K562 (cell line): ENCODE measurements around the gene BANP. TPM values are rescaled to one million over a fixed set of nuclear protein-coding genes. Genes with fewer than 3 reads are reported as not detected.

Experiments
- ATAC-seq: fragments of 200-7000 bp; cut with Tn5 transposase; 3 replicates; pipeline ENCODE4 v1.9.1; 2020; ENCODE audit warnings: moderate library complexity
- BruUV-seq: library from RNA; stranded (reverse); fragments of 400-500 nt; replicated peaks from 2 replicates; lab custom pipeline; 2021; lab: Mats Ljungman, UMichigan
- CTCF ChIA-PET: fragments of 300-600 bp; formaldehyde crosslinking; extraction: SDS; loops from one replicate; lab custom pipeline; 2021; ENCODE audit warnings: low intra/inter-chr PET ratio; lab: Yijun Ruan, JAX
- POLR2A ChIA-PET: fragments of 300-600, 350-650 bp; sonication (Branson Sonifier 250); formaldehyde crosslinking; extraction: SDS; loops from one replicate; lab custom pipeline; 2021; ENCODE audit warnings: antibody characterized with exemption, inconsistent platforms; lab: Yijun Ruan, JAX
- DNase-seq, 4 experiments: peaks; one replicate each; pipeline versions ENCODE4 v3.0.0 to v3.0.0-alpha.2; 2011 to 2018; ENCODE audit warnings: low spot score in 3 of 4, mixed read lengths in 3 of 4; ENCODE audit errors: extremely low read depth in 1 of 4
- FAIRE-seq: peaks from 2 replicates; lab custom pipeline; 2011; peaks lifted over from hg19 to GRCh38; lab: Jason Lieb, UNC
- H2AFZ ChIP-seq: 2 replicates; pipeline ENCODE4 v1.6.0; 2011; ENCODE audit warnings: low read depth, low read length, control low read depth, inconsistent platforms
- H3K27ac ChIP-seq: fragments of 200-600 bp; 3 replicates; pipeline ENCODE4 v1.8.0; 2011; ENCODE audit warnings: low read depth, mild to moderate bottlenecking, control low read depth, inconsistent platforms, low read length, moderate library complexity, mixed read lengths; ENCODE audit errors: extremely low read depth
- H3K27me3 ChIP-seq, 2 experiments: fragments of 300-600 bp in 1 of 2; 2 replicates in 1 of 2; 3 replicates in 1 of 2; pipeline versions ENCODE4 v1.6.0 to v1.8.0; 2011; ENCODE audit warnings: inconsistent platforms in 2 of 2, low read length in 2 of 2, mild to moderate bottlenecking in 1 of 2, mixed read lengths in 1 of 2, moderate library complexity in 1 of 2; ENCODE audit not compliant: control insufficient read depth in 2 of 2, insufficient read depth in 2 of 2
- H3K36me3 ChIP-seq: fragments of 300-600 bp; 3 replicates; pipeline ENCODE4 v1.8.0; 2011; ENCODE audit warnings: mild to moderate bottlenecking, low read length, inconsistent platforms; ENCODE audit not compliant: control insufficient read depth, insufficient read depth
- H3K4me1 ChIP-seq, 2 experiments: fragments of 200-600 bp in 1 of 2; replicated peaks in 1 of 2; 2 replicates in 1 of 2; 3 replicates in 1 of 2; pipeline versions ENCODE4 v1.5.1 to v1.8.0; 2011; ENCODE audit warnings: inconsistent platforms in 2 of 2, low read length in 2 of 2, mild to moderate bottlenecking in 1 of 2, mixed read lengths in 1 of 2, moderate library complexity in 1 of 2; ENCODE audit not compliant: control insufficient read depth in 2 of 2, insufficient read depth in 2 of 2
- H3K4me2 ChIP-seq: 2 replicates; pipeline ENCODE4 v1.6.1; 2011; ENCODE audit warnings: low read length, control low read depth, inconsistent platforms, mixed read lengths; ENCODE audit not compliant: insufficient read depth
- H3K4me3 ChIP-seq: fragments of 200-600 bp; sonication (generic), shearing (Covaris generic); 2 replicates; pipeline ENCODE4 v1.5.1; 2016; ENCODE audit warnings: control low read depth, inconsistent platforms
- H3K79me2 ChIP-seq: fragments of 200-600 bp; 3 replicates; pipeline ENCODE4 v1.8.0; 2011; ENCODE audit warnings: low read length, inconsistent platforms; ENCODE audit not compliant: control insufficient read depth, insufficient read depth
- H3K9ac ChIP-seq, 2 experiments: 2 replicates each; pipeline versions ENCODE4 v1.6.0 to v1.6.1; 2011; ENCODE audit warnings: low read depth in 2 of 2, low read length in 2 of 2, control low read depth in 1 of 2, inconsistent platforms in 1 of 2, mild to moderate bottlenecking in 1 of 2, mixed read lengths in 1 of 2; ENCODE audit not compliant: insufficient read depth in 1 of 2
- H3K9me1 ChIP-seq: one replicate; pipeline ENCODE4 v1.6.0; 2011; ENCODE audit warnings: inconsistent platforms, mild to moderate bottlenecking, low read length, moderate library complexity; ENCODE audit not compliant: control insufficient read depth, insufficient read depth
- H3K9me3 ChIP-seq: replicated peaks from 2 replicates; pipeline ENCODE4 v1.5.1; 2011; ENCODE audit warnings: low read depth, low read length, inconsistent platforms; ENCODE audit not compliant: control insufficient read depth, insufficient read depth
- H4K20me1 ChIP-seq: replicated peaks from 2 replicates; pipeline ENCODE4 v1.6.1; 2011; ENCODE audit warnings: low read length, inconsistent platforms, mixed read lengths; ENCODE audit not compliant: control insufficient read depth, insufficient read depth
- CBFA2T3 ChIP-seq: fragments of 450-650 bp; IDR thresholded peaks from 2 replicates; pipeline ENCODE4 v1.6.1; 2017
- DACH1 ChIP-seq: fragments of 450-650 bp; IDR thresholded peaks from 2 replicates; pipeline ENCODE4 v1.6.1; 2018; ENCODE audit not compliant: partially characterized antibody
- DNMT1 ChIP-seq: fragments of 450-650 bp; IDR thresholded peaks from 2 replicates; pipeline ENCODE4 v1.6.1; 2016; ENCODE audit warnings: antibody characterized with exemption, mild to moderate bottlenecking
- E2F1 ChIP-seq: sonication (generic); formaldehyde crosslinking; IDR thresholded peaks from 2 replicates; pipeline ENCODE4 v1.8.1; 2023; ENCODE audit warnings: mild to moderate bottlenecking, missing genetic modification reagents, moderate library complexity
- MAFK ChIP-seq: IDR thresholded peaks from 2 replicates; pipeline ENCODE4 v1.6.1; 2011; ENCODE audit warnings: low read length, improper control_type of control experiment
- MAZ ChIP-seq, 2 experiments: fragments of 450-650 bp in 1 of 2; sonication (generic) in 1 of 2; formaldehyde crosslinking; IDR thresholded peaks in 1 of 2; conservative IDR thresholded peaks in 1 of 2; 2 replicates each; pipeline versions ENCODE4 v1.4.0 to v1.5.0; 2020; ENCODE audit warnings: mild to moderate bottlenecking in 1 of 2, missing genetic modification reagents in 1 of 2
- NR3C1 ChIP-seq: sonication (generic); formaldehyde crosslinking; IDR thresholded peaks from 2 replicates; pipeline ENCODE4 v1.8.1; 2022; ENCODE audit warnings: missing genetic modification reagents
- THRA ChIP-seq: fragments of 450-650 bp; IDR thresholded peaks from 2 replicates; pipeline ENCODE4 v1.6.1; 2017; ENCODE audit warnings: mild to moderate bottlenecking, moderate library complexity
- U2AF2 ChIP-seq: fragments of 200-400 bp; formaldehyde crosslinking; optimal IDR thresholded peaks from 2 replicates; pipeline ENCODE3; 2017; ENCODE audit warnings: low read depth, mild to moderate bottlenecking, low read length
- ZBTB33 ChIP-seq: sonication (generic); formaldehyde crosslinking; IDR thresholded peaks from 2 replicates; pipeline ENCODE4 v1.8.1; 2023; ENCODE audit warnings: mild to moderate bottlenecking, missing genetic modification reagents
- ZFP36 ChIP-seq: fragments of 150-350 bp; IDR thresholded peaks from 2 replicates; pipeline ENCODE4 v1.6.1; 2018; ENCODE audit warnings: low read length, low read depth; ENCODE audit not compliant: partially characterized antibody
- WGBS: fragments of 100-300 bp; shearing (Covaris generic); methylation state at CpG from one replicate; pipeline ENCODE4 v1.1.6; 2016; ENCODE audit warnings: low coverage, mixed read lengths; ENCODE audit not compliant: insufficient coverage; ENCODE audit errors: missing lambda C conversion rate; 5-methylcytosine and 5-hydroxymethylcytosine counted together
- in situ Hi-C: fragments of 300-500 bp; cut with MboI; formaldehyde crosslinking; loops from 4 replicates; pipeline ENCODE4 v1.15.0; 2018; ENCODE audit warnings: inconsistent platforms, mixed read lengths
- intact Hi-C: fragments of 100-400 bp; cut with micrococcal nuclease; formaldehyde crosslinking; loops from 2 replicates; pipeline ENCODE4 v1.14.2; 2022
- polyA plus RNA-seq, 8 experiments: library from polyadenylated mRNA; depleted of rRNA in 4 of 8; stranded (reverse) in 5 of 8; unstranded in 3 of 8; fragments of >200 nt; fragmentation: Nextera tagmentation in 2 of 8; fragmentation: Illumina TruSeq in 1 of 8; extraction: Ambion mirVana in 2 of 8; extraction: Trizol in 1 of 8; gene quantifications; 2 replicates each; pipeline versions ENCODE4 v1.2.1 to v1.2.3, GENCODE V29; 2011 to 2014; ENCODE audit warnings: inconsistent platforms in 1 of 8, missing spikeins in 1 of 8
- total RNA-seq, 7 experiments: library from RNA; depleted of rRNA in 6 of 7; stranded (reverse); fragments of >200 nt in 6 of 7; fragmentation: Illumina TruSeq in 2 of 7; extraction: Trizol in 2 of 7; gene quantifications; 2 replicates each; pipeline versions ENCODE4 v1.2.1 to v1.2.3, GENCODE V29; 2011 to 2021; ENCODE audit warnings: low replicate concordance in 1 of 7

The BANP gene
- total and polyA plus RNA-seq, 9 of the 15 experiments (the other 6 are each of a cell fraction or from before 2014, with no cell fraction given): 4.6 to 22.1 (median 15.6) TPM

DNA sequence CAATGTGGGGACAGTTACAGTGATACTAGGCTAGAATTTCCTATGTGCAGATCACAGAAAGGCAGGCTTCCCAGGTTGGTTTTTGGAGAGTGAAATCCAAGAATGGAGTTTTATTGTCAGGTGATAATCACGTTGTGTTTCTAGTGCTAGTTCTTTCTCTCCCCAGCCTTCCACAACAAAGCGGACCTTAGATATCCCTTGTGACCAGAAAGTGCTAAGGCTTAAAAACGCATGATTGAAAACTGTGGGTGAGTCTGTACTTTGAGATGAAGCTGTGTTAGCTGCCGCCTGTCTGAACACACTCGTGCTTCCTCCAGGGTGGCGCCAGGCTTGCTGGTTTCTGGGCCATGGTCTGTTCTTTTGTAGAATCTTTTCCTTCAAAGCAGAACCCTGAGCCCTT is 52.1 kb downstream of the BANP start:
- POLR2A ChIA-PET: no interaction called here
- intact Hi-C loops: no loop called here

DNA sequence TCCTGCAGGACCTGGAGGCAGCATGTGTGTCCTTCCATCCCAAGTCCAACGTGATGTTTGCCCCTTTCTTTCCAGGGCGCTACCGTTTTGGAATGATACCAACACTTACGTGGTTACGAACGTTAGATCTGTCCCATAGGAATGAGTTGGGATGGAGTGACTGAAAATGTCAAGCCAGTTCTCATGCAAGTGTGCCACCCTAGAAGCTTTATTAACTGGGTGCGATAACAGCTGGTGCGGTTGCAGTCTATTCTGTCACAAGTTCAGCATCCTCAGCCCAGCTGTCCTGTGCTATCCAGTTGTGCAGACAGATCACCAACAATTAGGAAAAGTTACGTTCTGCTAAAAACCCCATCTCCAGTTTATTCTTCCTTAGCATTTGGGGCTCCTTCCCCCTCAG is 52.5 kb downstream of the BANP start:
- no TSS peak for BruUV-seq
- Histone ChIP-seq H4K20me1 (0 out of 2 replicates have a peak, but pooled peaks cover 3% of the 10 kb centered on the region), H3K9me1 (no peaks in the 10 kb centered on the region), H3K4me3 (no peak overlapping the region), H3K9me3 (no peaks in the 10 kb centered on the region), H3K9ac (no peak overlapping the region), H3K4me2 (no peak overlapping the region), H3K4me1 (peaks cover 0 to 12% of the 10 kb centered on the region in 2 experiments; a peak in 2 of 5 replicates), H3K36me3 (peaks cover 24% of the 10 kb centered on the region; the same call in 2 of the 3 replicates), H2AFZ (no peak overlapping the region), H3K79me2 (no peaks in the 10 kb centered on the region), H3K27me3 (no peaks in the 10 kb centered on the region), H3K27ac (no peak overlapping the region)
- DNase-seq: no peak
- no peak for FAIRE-seq
- ChIA-PET CTCF (no interaction called here), POLR2A (no interaction called here)
- intact Hi-C loops (no loop called here), in situ Hi-C loops (no loop called here)
- ATAC-seq: no peak
- 82% methylated on average over 8 of the region's 9 CpGs for WGBS
- no peak for TF ChIP-seq ZBTB33
- no peak for TF ChIP-seq E2F1 (CRISPR knock-in tag)
- no peak for TF ChIP-seq THRA
- TF ChIP-seq NR3C1: no peak
- TF ChIP-seq DNMT1: no peak
- TF ChIP-seq U2AF2: no peak
- TF ChIP-seq MAFK: no peak
- no peak for TF ChIP-seq CBFA2T3
- no peak for TF ChIP-seq MAZ (CRISPR knock-in tag; conservative IDR thresholded peaks at IDR 0.05 in 1 of 2, IDR thresholded peaks at IDR 0.05 in 1 of 2)

More for the DNA sequence above, 52.1 kb downstream of the BANP start:
- H3K4me2 ChIP-seq: no peak overlapping the region
- 70% methylated on average over 6 of the region's 6 CpGs for WGBS
- peaks cover 23% of the 10 kb centered on the region; the same call in 2 of the 3 replicates for H3K36me3 ChIP-seq
- H3K9ac ChIP-seq: no peak overlapping the region
- ATAC-seq (no peak), DNase-seq (no peak)
- TF ChIP-seq DACH1 (no peak), ZFP36 (peak; percentile 65)
- TF ChIP-seq, all 486 proteins: peak for 1
- Histone ChIP-seq H3K9me3 (no peaks in the 10 kb centered on the region), H2AFZ (no peak overlapping the region), H3K27ac (no peak overlapping the region), H3K4me1 (peaks cover 0 to 12% of the 10 kb centered on the region in 2 experiments; a peak in 2 of 5 replicates), H3K79me2 (no peaks in the 10 kb centered on the region), H3K9me1 (no peaks in the 10 kb centered on the region), H3K27me3 (no peaks in the 10 kb centered on the region), H4K20me1 (0 out of 2 replicates have a peak, but pooled peaks cover 3% of the 10 kb centered on the region), H3K4me3 (no peak overlapping the region)
- no TSS peak for BruUV-seq
- no peak for FAIRE-seq
- CTCF ChIA-PET: no interaction called here
- in situ Hi-C loops: no loop called here
